A204.1 (cell line): ENCODE measurements around the gene SEC14L1.
"Not testable (repeated sequence)": the region's sequence is repeated elsewhere in the genome, so short reads cannot be mapped to it uniquely, and the experiment has no call there.

Experiments
- FAIRE-seq: peaks from 2 replicates; lab custom pipeline; 2012; peaks lifted over from hg19 to GRCh38; lab: Jason Lieb, UNC

The SEC14L1 gene

GRCh38 chr17:77242118-77242851 is 101.5 kb downstream of the SEC14L1 start:
- no peak for FAIRE-seq

GRCh38 chr17:77245162-77245926 is 104.6 kb downstream of the SEC14L1 start:
- no peak for FAIRE-seq

GRCh38 chr17:77246110-77247047 is 105.6 kb downstream of the SEC14L1 start:
- no peak for FAIRE-seq

- no peak for FAIRE-seq
Measured at GRCh38 chr17:77247048-77247541, 106.3 kb downstream of the SEC14L1 start.

- no peak for FAIRE-seq
Measured at GRCh38 chr17:77247609-77248008, 106.8 kb downstream of the SEC14L1 start.

- FAIRE-seq = no peak
Measured at GRCh38 chr17:77248216-77249114, 107.7 kb downstream of the SEC14L1 start.

- no peak for FAIRE-seq
Measured at GRCh38 chr17:77251622-77252183, 110.9 kb downstream of the SEC14L1 start.

- FAIRE-seq = not testable (repeated sequence)
Measured at GRCh38 chr17:77252306-77252705, 111.5 kb downstream of the SEC14L1 start.

- FAIRE-seq = no peak
Measured at GRCh38 chr17:77253611-77254051, 112.9 kb downstream of the SEC14L1 start.

- FAIRE-seq = no peak
Measured at GRCh38 chr17:77254951-77255825, 114.4 kb downstream of the SEC14L1 start.

GRCh38 chr17:77255970-77256369 is 115.2 kb downstream of the SEC14L1 start:
- not testable (repeated sequence) for FAIRE-seq

- FAIRE-seq = no peak
Measured at GRCh38 chr17:77256710-77257109, 115.9 kb downstream of the SEC14L1 start.

- no peak for FAIRE-seq
Measured at GRCh38 chr17:77257169-77257568, 116.4 kb downstream of the SEC14L1 start.

GRCh38 chr17:77257596-77258458 is 117.1 kb downstream of the SEC14L1 start:
- no peak for FAIRE-seq

GRCh38 chr17:77258638-77259037 is 117.9 kb downstream of the SEC14L1 start:
- FAIRE-seq = no peak

GRCh38 chr17:77264617-77265230 is 124.0 kb downstream of the SEC14L1 start:
- no peak for FAIRE-seq

- FAIRE-seq = no peak
Measured at GRCh38 chr17:77266213-77266612, 125.4 kb downstream of the SEC14L1 start.
